IMR-90 (cell line): Measurements from ENCODE around the gene GRIK1.

Experiments used
- MAFK ChIP-seq: IDR thresholded peaks from 2 replicates; pipeline ENCODE4 v1.6.1; 2012; ENCODE audit warnings: low read depth, low read length, improper control_type of control experiment
- MXI1 ChIP-seq: IDR thresholded peaks from 2 replicates; pipeline ENCODE4 v1.6.1; 2012; ENCODE audit warnings: low read depth, mild to moderate bottlenecking, low read length, moderate library complexity, borderline replicate concordance
- SMC3 ChIP-seq: fragments of 150-350 bp; IDR thresholded peaks from 2 replicates; pipeline ENCODE4 v1.6.1; 2016; ENCODE audit warnings: low read depth, mild to moderate bottlenecking, antibody characterized with exemption, low read length, moderate library complexity
- TF ChIP-seq, protein P1 (sequence below): conservative IDR thresholded peaks from 2 replicates; pipeline ENCODE4 v1.5.1; 2012; ENCODE audit warnings: mild to moderate bottlenecking, low read depth, low read length, improper control_type of control experiment
- TF ChIP-seq, protein P2 (sequence below): fragments of 150-350 bp; IDR thresholded peaks from 2 replicates; pipeline ENCODE4 v1.6.1; 2017; ENCODE audit warnings: mild to moderate bottlenecking, antibody characterized with exemption, low read length, low read depth

DNA sequence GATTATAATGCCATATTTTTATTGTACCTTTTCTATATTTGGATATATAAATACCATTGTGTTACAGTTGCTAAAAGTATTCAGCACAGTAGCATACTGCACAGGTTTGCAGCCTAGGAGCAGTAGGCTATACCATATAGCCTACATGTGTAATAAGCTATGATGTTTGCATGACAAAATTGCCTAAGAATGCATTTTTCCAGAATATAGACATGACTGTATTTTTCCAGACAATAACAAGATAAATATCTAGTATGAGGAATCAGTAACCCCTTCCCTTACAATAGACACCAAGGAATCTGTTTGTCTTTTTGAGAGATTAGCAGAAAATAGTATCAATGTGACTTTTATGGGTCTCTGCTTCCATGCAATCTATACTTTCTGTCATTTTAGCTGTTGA, 228.6 kb downstream of the GRIK1 start:
- TF ChIP-seq, protein P1, sequence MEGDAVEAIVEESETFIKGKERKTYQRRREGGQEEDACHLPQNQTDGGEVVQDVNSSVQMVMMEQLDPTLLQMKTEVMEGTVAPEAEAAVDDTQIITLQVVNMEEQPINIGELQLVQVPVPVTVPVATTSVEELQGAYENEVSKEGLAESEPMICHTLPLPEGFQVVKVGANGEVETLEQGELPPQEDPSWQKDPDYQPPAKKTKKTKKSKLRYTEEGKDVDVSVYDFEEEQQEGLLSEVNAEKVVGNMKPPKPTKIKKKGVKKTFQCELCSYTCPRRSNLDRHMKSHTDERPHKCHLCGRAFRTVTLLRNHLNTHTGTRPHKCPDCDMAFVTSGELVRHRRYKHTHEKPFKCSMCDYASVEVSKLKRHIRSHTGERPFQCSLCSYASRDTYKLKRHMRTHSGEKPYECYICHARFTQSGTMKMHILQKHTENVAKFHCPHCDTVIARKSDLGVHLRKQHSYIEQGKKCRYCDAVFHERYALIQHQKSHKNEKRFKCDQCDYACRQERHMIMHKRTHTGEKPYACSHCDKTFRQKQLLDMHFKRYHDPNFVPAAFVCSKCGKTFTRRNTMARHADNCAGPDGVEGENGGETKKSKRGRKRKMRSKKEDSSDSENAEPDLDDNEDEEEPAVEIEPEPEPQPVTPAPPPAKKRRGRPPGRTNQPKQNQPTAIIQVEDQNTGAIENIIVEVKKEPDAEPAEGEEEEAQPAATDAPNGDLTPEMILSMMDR: no peak
- TF ChIP-seq, protein P2, sequence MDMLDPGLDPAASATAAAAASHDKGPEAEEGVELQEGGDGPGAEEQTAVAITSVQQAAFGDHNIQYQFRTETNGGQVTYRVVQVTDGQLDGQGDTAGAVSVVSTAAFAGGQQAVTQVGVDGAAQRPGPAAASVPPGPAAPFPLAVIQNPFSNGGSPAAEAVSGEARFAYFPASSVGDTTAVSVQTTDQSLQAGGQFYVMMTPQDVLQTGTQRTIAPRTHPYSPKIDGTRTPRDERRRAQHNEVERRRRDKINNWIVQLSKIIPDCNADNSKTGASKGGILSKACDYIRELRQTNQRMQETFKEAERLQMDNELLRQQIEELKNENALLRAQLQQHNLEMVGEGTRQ: no peak
- TF ChIP-seq MAFK: no peak
- TF ChIP-seq MXI1: no peak
- no peak for TF ChIP-seq SMC3
